ENCODE results near the gene PLEKHM1. TPM values are rescaled to one million over a fixed set of nuclear protein-coding genes. Genes with fewer than 3 reads are reported as not detected.

Gene PLEKHM1
- total RNA-seq, 1 donor from 2014 or later = 42.1 TPM

- Mint-ChIP-seq H3K4me1 (ENCODE audit: unreplicated experiment) (peaks cover 7% of the 10 kb centered on the region), H3K4me3 (no peak overlapping the region), H3K9me3 (no peaks in the 10 kb centered on the region), H3K27ac (no peak overlapping the region), H3K27me3 (peaks cover 36% of the 10 kb centered on the region), H3K36me3 (peaks cover 1% of the 10 kb centered on the region)
- no peak for TF ChIP-seq CTCF (conservative IDR thresholded peaks at IDR 0.05)
- DNase-seq (ENCODE audit: extremely low spot score, unreplicated experiment) = no peak
Measured at GRCh38 chr17:45391918-45392317, 98.6 kb downstream of the PLEKHM1 start.

- TF ChIP-seq CTCF (conservative IDR thresholded peaks at IDR 0.05) = no peak
- no peaks in the 10 kb centered on the region for H3K36me3 Mint-ChIP-seq
- H3K27ac Mint-ChIP-seq = no peak overlapping the region
Measured at GRCh38 chr17:45391291-45391690, 99.2 kb downstream of the PLEKHM1 start.

GRCh38 chr17:45389354-45389753, 101.2 kb downstream of the PLEKHM1 start:
- DNase-seq (ENCODE audit: extremely low spot score, unreplicated experiment) = no peak
- no peak overlapping the region for H3K27ac Mint-ChIP-seq
- peaks cover 47% of the 10 kb centered on the region for H3K27me3 Mint-ChIP-seq
- no peak for TF ChIP-seq CTCF (conservative IDR thresholded peaks at IDR 0.05)
- H3K36me3 Mint-ChIP-seq = no peaks in the 10 kb centered on the region
- no peaks in the 10 kb centered on the region for H3K9me3 Mint-ChIP-seq
- peaks cover 7% of the 10 kb centered on the region for H3K4me1 Mint-ChIP-seq (ENCODE audit: unreplicated experiment)
- no peak overlapping the region for H3K4me3 Mint-ChIP-seq

More at GRCh38 chr17:45391291-45391690, 99.2 kb downstream of the PLEKHM1 start:
- Mint-ChIP-seq H3K27me3 (peaks cover 36% of the 10 kb centered on the region), H3K9me3 (no peaks in the 10 kb centered on the region), H3K4me1 (ENCODE audit: unreplicated experiment) (peaks cover 7% of the 10 kb centered on the region), H3K4me3 (no peak overlapping the region)
- DNase-seq (ENCODE audit: extremely low spot score, unreplicated experiment) = no peak

- H3K9me3 Mint-ChIP-seq = no peaks in the 10 kb centered on the region
- TF ChIP-seq CTCF (conservative IDR thresholded peaks at IDR 0.05) = no peak
- H3K4me3 Mint-ChIP-seq = no peak overlapping the region
- H3K27me3 Mint-ChIP-seq = peaks cover 50% of the 10 kb centered on the region
- H3K4me1 Mint-ChIP-seq (ENCODE audit: unreplicated experiment) = peaks cover 13% of the 10 kb centered on the region
- no peaks in the 10 kb centered on the region for H3K36me3 Mint-ChIP-seq
- no peak for DNase-seq (ENCODE audit: extremely low spot score, unreplicated experiment)
- peak overlapping the region; percentile 71 for H3K27ac Mint-ChIP-seq
Measured at GRCh38 chr17:45388604-45389325, 101.8 kb downstream of the PLEKHM1 start.

- no peak for TF ChIP-seq CTCF (conservative IDR thresholded peaks at IDR 0.05)
- DNase-seq (ENCODE audit: extremely low spot score, unreplicated experiment) = no peak
- H3K27ac Mint-ChIP-seq = no peak overlapping the region
- H3K36me3 Mint-ChIP-seq = no peaks in the 10 kb centered on the region
- H3K4me3 Mint-ChIP-seq = no peak overlapping the region
- H3K9me3 Mint-ChIP-seq = no peaks in the 10 kb centered on the region
- H3K27me3 Mint-ChIP-seq = peaks cover 48% of the 10 kb centered on the region
- H3K4me1 Mint-ChIP-seq (ENCODE audit: unreplicated experiment) = peaks cover 13% of the 10 kb centered on the region
Measured at GRCh38 chr17:45387739-45388138, 102.8 kb downstream of the PLEKHM1 start.
